ENCODE measurements around the gene NSG1.

Gene NSG1

DNA sequence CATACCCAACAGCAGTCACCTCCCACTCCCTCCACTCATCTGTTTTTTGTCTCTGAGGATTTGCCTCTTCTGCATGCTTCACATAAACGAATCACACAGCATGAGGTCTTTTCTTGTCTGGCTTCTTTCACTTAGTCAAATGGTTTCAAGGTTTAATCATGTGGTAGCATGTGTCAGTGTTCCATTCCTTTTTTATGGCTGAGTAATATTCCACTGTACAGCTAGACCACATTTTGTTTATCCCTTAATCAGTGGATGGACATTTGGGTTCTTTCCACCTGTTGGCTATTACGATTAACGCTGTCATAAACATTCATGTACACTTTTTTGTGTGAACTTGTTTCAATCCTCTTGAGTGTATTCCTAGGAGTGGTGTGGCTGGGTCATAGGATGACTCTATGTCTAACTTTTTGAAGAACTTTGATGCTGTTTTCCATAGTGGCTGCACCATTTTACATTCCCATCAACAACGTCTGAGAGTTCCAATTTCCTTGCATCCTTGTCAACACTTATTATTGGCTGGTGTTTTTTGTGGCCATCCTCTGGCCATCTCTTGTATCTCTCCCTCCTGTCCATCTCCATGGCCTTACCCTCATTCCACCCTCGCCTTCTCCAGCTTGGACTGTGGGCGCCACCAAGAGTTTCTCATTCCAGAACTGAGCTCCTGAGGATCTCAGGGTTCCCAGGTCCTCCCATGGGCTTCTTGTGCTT is 12.4 kb upstream of the NSG1 start:
- DNase-seq: no peak

DNA sequence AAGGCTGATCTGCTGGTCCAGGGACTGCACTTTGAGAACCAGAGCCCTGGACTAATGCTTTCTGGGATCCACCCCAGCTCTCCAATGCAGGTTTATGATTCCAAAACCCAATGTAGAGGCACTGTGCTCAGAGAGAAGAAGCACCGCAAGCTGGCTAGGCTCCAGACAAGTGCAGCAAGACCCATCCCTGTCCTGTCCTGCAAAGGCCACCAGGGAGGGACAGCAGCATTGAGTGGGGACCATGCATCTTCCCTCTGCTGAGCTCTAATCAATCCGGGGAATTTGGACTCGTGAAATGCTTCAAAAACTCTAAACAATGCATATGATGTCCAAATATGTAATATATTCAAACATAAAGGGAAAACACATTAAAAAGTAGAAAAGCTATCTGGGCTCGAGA is 10.8 kb upstream of the NSG1 start:
- no peak for DNase-seq

DNA sequence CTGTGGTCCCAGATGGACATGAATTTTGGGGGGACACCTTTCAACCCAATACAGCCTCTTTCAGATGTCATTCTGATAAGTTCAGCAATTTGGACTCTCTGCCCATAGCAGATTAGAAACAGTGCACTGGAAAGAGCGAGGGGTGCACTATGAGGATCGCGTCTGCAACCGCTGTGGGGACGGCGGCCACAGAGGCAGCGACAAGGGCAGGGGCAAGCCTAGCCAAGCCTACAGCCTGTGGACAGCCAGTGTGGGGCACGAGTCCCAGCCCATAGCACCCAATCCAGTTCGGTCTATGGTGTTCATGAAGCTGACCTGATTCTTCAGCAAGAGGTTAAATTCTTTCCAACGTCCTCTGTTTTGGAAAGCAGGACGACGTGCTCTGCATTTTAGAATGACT is 9.7 kb upstream of the NSG1 start:
- DNase-seq: no peak

GRCh38 chr4:4377732-4378460 is 9.0 kb upstream of the NSG1 start:
- no peak for DNase-seq

DNA sequence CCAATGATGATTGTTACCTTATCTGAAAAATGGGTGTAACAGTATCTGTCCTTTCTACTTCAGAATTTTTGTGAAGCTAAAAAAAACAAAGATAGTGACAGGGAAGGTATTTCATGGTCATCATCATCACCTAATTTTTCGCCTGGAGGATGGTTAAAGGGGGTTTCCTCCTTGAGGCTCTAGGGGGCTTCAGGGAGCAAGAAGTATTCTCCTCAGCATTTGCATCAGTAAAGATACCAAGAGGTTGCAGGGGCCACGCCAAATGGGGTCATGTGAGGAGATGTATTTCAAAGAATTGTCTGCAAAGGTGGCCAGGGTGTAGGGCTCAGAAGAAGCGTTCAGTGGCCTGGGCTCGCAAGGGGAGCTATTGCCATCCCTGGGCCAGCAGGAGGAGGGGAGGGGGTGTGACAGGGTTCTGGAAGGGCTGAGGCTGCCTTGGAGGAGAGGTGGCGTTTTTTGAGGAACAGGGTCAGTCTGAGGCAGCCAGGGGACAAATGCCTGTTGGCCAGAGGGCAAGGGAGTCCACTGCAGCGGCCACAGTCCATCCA is 7.3 kb upstream of the NSG1 start:
- no peak for DNase-seq

- no peak for DNase-seq
Measured at GRCh38 chr4:4383085-4383484, 3.8 kb upstream of the NSG1 start.

DNA sequence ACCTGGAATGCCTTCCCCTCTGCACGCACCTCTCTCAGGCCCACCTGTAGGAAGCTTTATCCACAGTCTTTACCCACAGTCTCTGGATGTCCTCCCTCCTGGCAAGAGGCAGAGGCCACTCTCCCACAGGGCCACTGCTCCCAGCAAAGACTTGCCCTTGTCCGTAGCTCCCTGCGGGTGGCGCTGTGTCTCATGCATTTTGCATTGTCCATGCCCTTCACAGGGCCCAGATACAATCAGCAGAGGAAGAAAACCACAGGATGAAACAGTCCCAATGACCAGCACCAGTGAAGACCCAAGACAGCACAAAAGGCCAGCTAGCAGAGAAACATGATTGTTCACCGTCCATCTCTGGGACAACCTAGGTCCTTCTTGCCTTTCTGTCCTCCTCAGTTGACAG is 2.1 kb upstream of the NSG1 start:
- DNase-seq: no peak

GRCh38 chr4:4385729-4386295 is 1.1 kb upstream of the NSG1 start:
- DNase-seq: no peak

GRCh38 chr4:4386296-4386735 is 586 bp upstream of the NSG1 start:
- no peak for DNase-seq

- no peak for DNase-seq
Measured at GRCh38 chr4:4387531-4388310, 819 bp downstream of the NSG1 start.

GRCh38 chr4:4388311-4388790 is 1.4 kb downstream of the NSG1 start:
- DNase-seq: no peak

DNA sequence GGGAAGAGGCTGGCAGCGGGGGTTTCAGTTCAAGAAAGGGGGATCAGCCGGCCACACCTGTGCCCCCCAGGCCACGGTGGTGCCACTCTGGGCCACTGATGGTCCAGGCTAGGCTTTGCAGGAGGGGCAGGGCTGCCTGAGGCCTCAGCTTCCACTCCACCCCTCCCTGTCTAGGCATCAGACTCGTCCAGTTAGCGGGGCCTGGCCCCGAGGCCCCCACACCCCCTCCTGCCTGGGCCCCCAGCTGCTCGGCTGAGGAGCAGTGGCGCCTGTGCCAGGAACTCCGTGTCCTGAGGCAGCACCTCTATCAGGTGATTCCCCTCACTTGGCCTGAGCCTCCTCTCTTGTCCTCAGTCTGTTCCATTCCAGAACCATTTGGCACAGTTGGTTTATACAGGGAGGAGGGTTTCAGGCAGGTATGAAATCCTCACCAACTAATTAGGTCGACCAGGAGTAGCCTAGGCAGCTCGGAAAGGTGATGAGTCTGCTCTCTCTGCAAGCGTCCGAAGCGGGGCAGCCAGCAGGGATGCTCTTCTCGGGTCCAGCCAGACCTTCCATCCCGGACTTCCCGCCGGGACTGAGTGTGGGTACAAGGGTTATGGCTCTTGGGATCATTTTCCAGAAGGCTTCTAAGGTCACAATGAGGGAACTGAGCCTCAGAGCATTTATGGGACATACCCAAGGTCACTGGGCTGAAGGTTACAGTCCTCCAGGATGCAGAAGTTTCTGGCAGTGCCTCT is 2.1 kb downstream of the NSG1 start:
- DNase-seq: no peak

DNA sequence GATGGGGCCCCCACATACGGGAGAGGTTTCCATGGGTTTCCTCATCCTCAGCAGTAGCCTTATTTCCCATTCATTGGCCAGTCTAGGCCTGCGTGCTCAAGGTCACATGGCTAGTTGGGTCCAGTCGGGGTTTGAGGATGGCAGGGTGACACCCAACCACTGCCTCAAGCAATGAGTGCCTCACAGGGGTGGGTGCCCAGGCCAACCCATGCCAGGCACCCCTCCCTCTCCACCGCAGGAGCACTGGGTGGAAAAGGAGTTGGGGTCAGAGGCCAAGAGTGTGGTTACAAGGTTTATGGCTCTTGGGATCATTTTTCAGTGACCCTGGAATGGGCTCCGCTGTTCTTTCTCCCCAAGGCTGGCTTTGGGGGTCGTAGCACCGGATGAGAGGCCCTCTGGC is 3.1 kb downstream of the NSG1 start:
- no peak for DNase-seq

DNA sequence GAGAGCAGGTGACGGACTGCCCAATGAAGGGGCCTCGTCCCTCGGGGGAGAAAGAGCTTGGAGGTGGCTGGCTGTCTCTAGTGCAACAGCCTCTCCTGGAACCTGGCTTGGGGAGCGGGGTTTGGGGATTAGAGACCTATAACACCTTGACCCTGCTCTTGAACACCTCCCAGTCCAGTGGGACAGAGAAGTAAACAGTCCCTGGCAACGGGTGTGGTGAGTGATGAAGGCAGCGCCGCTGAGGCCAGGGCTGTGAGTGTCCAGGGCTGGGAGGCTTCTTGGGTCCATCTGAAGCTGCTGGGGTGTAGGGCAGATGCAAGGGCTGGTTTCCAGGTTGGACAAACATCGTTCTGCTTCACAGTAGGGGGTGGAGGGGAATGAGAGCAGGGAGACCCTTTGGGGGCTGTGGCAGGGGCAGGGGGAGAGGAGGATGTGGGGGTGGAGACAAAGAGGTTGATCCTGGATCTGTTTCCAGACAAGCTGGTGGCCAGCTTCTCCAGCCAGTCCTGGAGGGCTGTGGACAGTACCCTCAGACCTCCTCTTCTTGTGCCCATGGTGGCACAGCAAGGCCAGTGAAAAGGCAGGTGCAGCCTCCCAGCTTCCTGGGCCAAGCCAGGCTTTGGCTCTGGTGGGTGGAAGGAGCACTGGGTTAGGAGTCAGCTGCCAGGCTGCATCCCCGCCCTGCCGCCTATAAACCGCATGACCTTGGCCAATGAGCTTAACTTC is 3.8 kb downstream of the NSG1 start:
- DNase-seq: no peak

GRCh38 chr4:4391866-4392265 is 5.0 kb downstream of the NSG1 start:
- DNase-seq: no peak

DNA sequence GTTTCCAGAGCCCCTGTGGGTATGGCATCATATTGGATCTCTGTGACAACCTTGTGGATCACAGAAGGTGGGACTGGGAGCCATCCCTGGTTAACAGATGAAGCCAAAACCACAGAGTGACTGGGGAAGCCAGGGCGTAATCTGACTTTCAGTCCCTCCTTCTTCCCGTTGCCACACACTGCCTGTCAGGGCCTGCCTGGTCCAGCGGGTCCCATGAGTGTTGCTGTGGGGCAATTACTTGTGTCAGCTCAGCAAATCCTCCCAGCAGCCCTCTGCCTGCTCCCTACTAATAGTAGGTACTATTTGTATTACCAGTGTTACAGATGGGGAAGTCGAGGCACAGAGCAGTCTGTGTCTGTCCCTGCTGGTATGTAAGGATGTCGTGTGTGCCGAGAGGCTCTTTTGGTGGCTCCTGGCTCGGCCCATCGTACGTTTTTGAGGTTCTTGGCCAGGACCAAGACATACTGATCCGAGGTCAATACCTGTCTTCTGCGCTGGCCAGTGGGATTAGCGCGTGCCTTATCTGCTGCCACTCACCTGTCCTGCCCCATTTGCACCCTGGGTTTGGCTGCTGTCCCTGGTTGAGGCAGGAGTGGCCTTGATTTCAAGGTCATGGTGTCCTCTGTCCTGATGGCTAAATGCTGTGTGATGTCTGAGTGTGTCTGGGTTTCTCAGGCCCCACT is 5.7 kb downstream of the NSG1 start:
- DNase-seq: no peak

DNA sequence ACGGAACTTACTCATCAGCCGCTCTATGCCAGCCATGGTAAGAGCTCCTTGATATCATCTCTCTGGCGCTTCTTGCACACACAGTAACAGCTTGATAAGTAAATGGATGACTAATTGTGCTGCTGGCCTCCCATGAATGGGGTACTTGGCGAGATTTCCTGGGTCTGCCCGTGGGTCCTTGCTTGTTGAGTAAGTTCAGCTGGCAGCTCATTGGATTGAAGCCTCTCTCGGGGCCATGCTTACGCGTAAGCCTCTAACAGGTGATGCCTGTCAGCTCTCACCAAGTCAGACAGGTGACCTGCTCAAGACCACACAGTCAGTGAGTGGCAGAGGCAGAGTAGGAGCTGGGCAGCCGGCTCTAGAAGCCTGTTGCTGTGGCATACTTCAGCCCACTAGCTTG is 7.7 kb downstream of the NSG1 start:
- no peak for DNase-seq

- DNase-seq: no peak
Measured at GRCh38 chr4:4395371-4395770, 8.5 kb downstream of the NSG1 start.

DNA sequence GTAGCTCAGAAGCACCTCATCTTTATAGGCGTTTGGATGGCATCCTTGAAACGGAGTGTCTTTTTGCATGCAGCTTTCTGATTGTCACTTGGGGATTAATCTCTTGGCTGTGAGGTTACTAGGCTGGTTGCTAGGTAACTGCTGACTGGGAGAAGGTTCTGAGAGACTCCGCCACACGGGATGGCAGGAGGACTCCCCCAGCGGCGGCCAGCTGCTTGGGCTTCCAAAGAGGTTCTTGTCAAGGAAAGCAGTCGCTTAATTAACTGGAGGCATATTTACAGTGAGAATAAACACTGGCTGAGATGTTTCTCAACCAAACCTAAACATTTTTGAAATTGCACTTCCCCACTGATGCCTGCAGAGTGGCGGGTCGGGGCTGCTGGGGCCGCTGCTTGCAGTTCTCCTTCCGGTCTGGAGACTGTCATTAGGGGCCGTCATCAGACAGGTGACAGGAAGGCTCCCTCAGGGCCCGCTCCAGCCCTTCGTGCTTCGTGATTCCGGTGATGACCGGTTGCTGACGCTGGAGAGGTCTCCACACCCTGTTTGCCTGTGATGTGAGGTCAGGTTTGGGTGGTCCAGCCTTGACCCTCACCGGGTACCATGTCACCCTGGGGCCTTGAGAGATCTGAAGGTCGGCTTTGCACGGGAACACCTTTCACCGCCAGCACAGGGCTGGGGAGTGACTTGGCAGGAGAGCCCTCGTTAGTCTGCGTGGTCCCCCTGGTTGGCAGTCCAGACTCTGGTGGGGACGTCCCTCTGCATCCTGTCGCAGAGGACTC is 9.1 kb downstream of the NSG1 start:
- DNase-seq: no peak

Data from NCI-H2081 treated with DMSO at 0.1 percent for 48 hours (cell line).